GM23248 (cell line): ENCODE results near the gene FRMD5.
"Not testable (repeated sequence)": the region's sequence is repeated elsewhere in the genome, so short reads cannot be mapped to it uniquely, and the experiment has no call there.

Source experiments
- EZH2 ChIP-seq: fragments of 200-600 bp; sonication (generic); IDR thresholded peaks from 2 replicates; pipeline ENCODE4 v1.6.1; 2018; ENCODE audit warnings: antibody characterized with exemption, mild to moderate bottlenecking; ENCODE audit not compliant: insufficient read depth, poor library complexity, severe bottlenecking
- EZH2phosphoT487 ChIP-seq: fragments of 200-600 bp; sonication (generic); IDR thresholded peaks from 2 replicates; pipeline ENCODE4 v1.6.1; 2018; ENCODE audit warnings: antibody characterized with exemption, moderate library complexity, mild to moderate bottlenecking, low read depth; ENCODE audit not compliant: insufficient read depth

GRCh38 chr15:44229301-44229700, 34.2 kb upstream of the FRMD5 start:
- not testable (repeated sequence) for TF ChIP-seq EZH2, EZH2phosphoT487
